ENCODE data around the gene TMEM87A. TPM values are rescaled to one million over a fixed set of nuclear protein-coding genes. Genes with fewer than 3 reads are reported as not detected.

TMEM87A gene
- total and polyA plus RNA-seq, 2 of the 8 experiments (the other 6 are each of a cell fraction or from before 2014, with no cell fraction given) = 15.2 to 33.1 TPM

- Histone ChIP-seq H3K18ac (ENCODE audit: extremely low read depth, low read length) (no peak overlapping the region), H3K27ac (ENCODE audit: low read depth, low read length) (no peak overlapping the region), H2AK5ac (ENCODE audit: low read depth, low read length) (no peak overlapping the region), H3K4me2 (ENCODE audit: insufficient read depth in 1 of 2, low read depth in 2 of 2, low read length in 2 of 2) (no peak overlapping the region), H2BK20ac (ENCODE audit: low read length) (no peak overlapping the region), H3K79me2 (ENCODE audit: control insufficient read depth in 1 of 2, insufficient read depth in 2 of 2, low read length in 2 of 2) (no peaks in the 10 kb centered on the region), H3K36me3 (ENCODE audit: control insufficient read depth in 2 of 4, insufficient read depth in 4 of 4, low read length in 3 of 4) (peaks cover 0 to 10% (median 0%) of the 10 kb centered on the region in 4 experiments; a peak in 2 of 8 replicates), H2BK12ac (ENCODE audit: low read depth, low read length) (no peak overlapping the region), H2AFZ (ENCODE audit: low read length) (no peak overlapping the region), H4K20me1 (replicated peaks in 1 of 2; ENCODE audit: control insufficient read depth in 1 of 2, insufficient read depth in 2 of 2, low read length in 2 of 2) (peaks cover 0 to 1% of the 10 kb centered on the region in 2 experiments), H3K23ac (ENCODE audit: insufficient read length) (no peak overlapping the region), H3K23me2 (ENCODE audit: low read depth, low read length) (no peaks in the 10 kb centered on the region), H3K56ac (replicated peaks; ENCODE audit: insufficient read length, low read depth, low read length) (no peak overlapping the region), H3K27me3 (replicated peaks in 1 of 4; ENCODE audit: control insufficient read depth in 3 of 4, extremely low read depth in 1 of 4, insufficient read depth in 3 of 4, low read length in 3 of 4) (no peaks in the 10 kb centered on the region), H3K9ac (replicated peaks in 1 of 4; ENCODE audit: extremely low read depth in 1 of 4, low read depth in 3 of 4, low read length in 3 of 4) (no peak overlapping the region), H2BK15ac (ENCODE audit: low read length) (no peak overlapping the region), H3K14ac (ENCODE audit: insufficient read length) (no peak overlapping the region), H2BK5ac (ENCODE audit: low read depth, low read length) (no peak overlapping the region), H4K8ac (ENCODE audit: extremely low read depth, insufficient read depth, low read length) (no peak overlapping the region), H3K9me3 (ENCODE audit: insufficient read depth in 2 of 2, low read depth in 1 of 2, low read length in 1 of 2) (no peaks in the 10 kb centered on the region), H4K91ac (replicated peaks; ENCODE audit: insufficient read length, low read length) (no peak overlapping the region), H3K4ac (replicated peaks; ENCODE audit: insufficient read length, low read depth, low read length) (no peak overlapping the region), H3K4me1 (replicated peaks in 1 of 4; ENCODE audit: control insufficient read depth in 3 of 4, insufficient read depth in 4 of 4, low read length in 3 of 4) (no peaks in the 10 kb centered on the region), H3K4me3 (ENCODE audit: extremely low read depth in 1 of 4, insufficient read depth in 2 of 4, low read depth in 3 of 4, low read length in 4 of 4) (no peak overlapping the region), H4K5ac (ENCODE audit: insufficient read length, low read depth, low read length) (no peak overlapping the region), H3K79me1 (ENCODE audit: low read depth, low read length) (no peaks in the 10 kb centered on the region), H2BK120ac (replicated peaks; ENCODE audit: low read depth, low read length) (no peak overlapping the region)
- TF ChIP-seq TBP (IDR thresholded peaks at IDR 0.05; ENCODE audit: low read depth, low read length) (no peak), SP1 (IDR thresholded peaks at IDR 0.05; ENCODE audit: low read depth, low read length) (no peak), NANOG (IDR thresholded peaks at IDR 0.05; ENCODE audit: insufficient read depth, low read depth, low read length, poor library complexity, severe bottlenecking) (no peak), SIX5 (IDR thresholded peaks at IDR 0.05; ENCODE audit: low read depth, low read length) (no peak), CTCF (IDR thresholded peaks at IDR 0.05; ENCODE audit: control extremely low read depth in 1 of 3, insufficient read depth in 1 of 3, low read depth in 1 of 3, low read length in 3 of 3) (no peak), NRF1 (IDR thresholded peaks at IDR 0.05; ENCODE audit: low read depth, low read length) (no peak), HDAC6 (IDR thresholded peaks at IDR 0.05; ENCODE audit: low read depth, low read length) (no peak), POLR2AphosphoS5 (IDR thresholded peaks at IDR 0.05; ENCODE audit: low read depth, low read length) (no peak)
- FAIRE-seq = no peak
- ChIA-PET POLR2A (ENCODE audit: partially characterized antibody) (interaction anchor here (2.3 kb wide), 1 partner anchor 9 kb away, joined by 10 read pairs; the partner anchor contains the start of gene VPS39), CTCF (ENCODE audit: partially characterized antibody) (interaction anchor here (0.5 to 1.3 kb wide), 3 partner anchors 16 to 115 kb away, joined by 3 to 5 read pairs (median 3); no protein-coding TSS in a partner anchor)
- WGBS, 2 experiments (ENCODE audit: extremely low coverage in 1 of 2, insufficient coverage in 1 of 2, insufficient read length in 1 of 2, insufficient replicate concordance in 2 of 2, low coverage in 1 of 2, low lambda C conversion rate in 2 of 2, missing lambda C conversion rate in 1 of 2) = 93% methylated on average over 1 of the region's 1 CpG; no CpG with 5 or more reads in 1 of the 2 experiments
- DNase-seq (ENCODE audit: low read depth in 1 of 2, low spot score in 2 of 2) = no peak
Measured at GRCh38 chr15:42198516-42198915, 74.7 kb downstream of the TMEM87A start.
